Osteoblast (primary cell): ENCODE data around the gene ABCF3. TPM values are rescaled to one million over a fixed set of nuclear protein-coding genes. Genes with fewer than 3 reads are reported as not detected.

ENCODE experiments used
- DNase-seq: peaks from one replicate; pipeline ENCODE4 v3.0.0; 2011; ENCODE audit warnings: low spot score, mixed read lengths; ENCODE audit not compliant: insufficient read length; ENCODE audit errors: missing footprints
- H2AFZ ChIP-seq: 2 replicates; pipeline ENCODE4 v1.6.0; 2011; ENCODE audit warnings: mild to moderate bottlenecking, low read length
- H3K27ac ChIP-seq: 2 replicates; pipeline ENCODE4 v1.5.1; 2011; ENCODE audit warnings: mild to moderate bottlenecking, low read depth, low read length, moderate library complexity
- H3K27me3 ChIP-seq: 2 replicates; pipeline ENCODE4 v1.6.0; 2012; ENCODE audit warnings: mild to moderate bottlenecking, control low read depth, inconsistent platforms, low read length, moderate library complexity; ENCODE audit not compliant: insufficient read depth
- H3K36me3 ChIP-seq: 2 replicates; pipeline ENCODE4 v1.5.1; 2011; ENCODE audit warnings: mild to moderate bottlenecking, low read length, control low read depth, moderate library complexity; ENCODE audit not compliant: insufficient read depth
- H3K4me1 ChIP-seq: 2 replicates; pipeline ENCODE4 v1.5.1; 2011; ENCODE audit warnings: mild to moderate bottlenecking, low read length, control low read depth, moderate library complexity; ENCODE audit not compliant: insufficient read depth
- H3K4me2 ChIP-seq: 2 replicates; pipeline ENCODE4 v1.6.0; 2011; ENCODE audit warnings: mild to moderate bottlenecking, low read length; ENCODE audit not compliant: insufficient read depth
- H3K4me3 ChIP-seq: fragments of 200-600 bp; sonication (generic); 3 replicates; pipeline ENCODE4 v1.5.1; 2012; ENCODE audit warnings: mild to moderate bottlenecking, low read length, inconsistent platforms; ENCODE audit not compliant: insufficient read depth
- H3K79me2 ChIP-seq: 2 replicates; pipeline ENCODE4 v1.6.0; 2012; ENCODE audit warnings: mild to moderate bottlenecking, low read length, control low read depth, inconsistent platforms; ENCODE audit not compliant: insufficient read depth
- H3K9me3 ChIP-seq: 2 replicates; pipeline ENCODE4 v1.5.1; 2011; ENCODE audit warnings: low read depth, low read length, control low read depth
- H4K20me1 ChIP-seq: 2 replicates; pipeline ENCODE4 v1.6.0; 2012; ENCODE audit warnings: mild to moderate bottlenecking, low read length, control low read depth; ENCODE audit not compliant: insufficient read depth
- total RNA-seq: library from RNA; depleted of rRNA; stranded (reverse); fragments of >200 nt; gene quantifications from 2 replicates; pipeline ENCODE4 v1.2.3, GENCODE V29; 2012
- TF ChIP-seq, protein P1 (sequence below): IDR thresholded peaks from 2 replicates; pipeline ENCODE4 v1.5.1; 2011; ENCODE audit warnings: mild to moderate bottlenecking, low read depth, low read length, moderate library complexity; ENCODE audit errors: extremely low read depth

ABCF3 gene
- total RNA-seq, 1 donor: 46.7 TPM

GRCh38 chr3:184168363-184169120 is 17.5 kb upstream of the ABCF3 start:
- Histone ChIP-seq H3K27me3 (no peaks in the 10 kb centered on the region), H4K20me1 (peaks cover 39% of the 10 kb centered on the region), H3K4me3 (no peak overlapping the region), H3K4me1 (peaks cover 51% of the 10 kb centered on the region), H3K27ac (peak overlapping the region; percentile 98), H3K79me2 (peaks cover 52% of the 10 kb centered on the region), H3K36me3 (peaks cover 73% of the 10 kb centered on the region), H2AFZ (no peak overlapping the region), H3K4me2 (peak overlapping the region; percentile 59), H3K9me3 (no peaks in the 10 kb centered on the region)
- DNase-seq: peak; percentile 100
- TF ChIP-seq, protein P1, sequence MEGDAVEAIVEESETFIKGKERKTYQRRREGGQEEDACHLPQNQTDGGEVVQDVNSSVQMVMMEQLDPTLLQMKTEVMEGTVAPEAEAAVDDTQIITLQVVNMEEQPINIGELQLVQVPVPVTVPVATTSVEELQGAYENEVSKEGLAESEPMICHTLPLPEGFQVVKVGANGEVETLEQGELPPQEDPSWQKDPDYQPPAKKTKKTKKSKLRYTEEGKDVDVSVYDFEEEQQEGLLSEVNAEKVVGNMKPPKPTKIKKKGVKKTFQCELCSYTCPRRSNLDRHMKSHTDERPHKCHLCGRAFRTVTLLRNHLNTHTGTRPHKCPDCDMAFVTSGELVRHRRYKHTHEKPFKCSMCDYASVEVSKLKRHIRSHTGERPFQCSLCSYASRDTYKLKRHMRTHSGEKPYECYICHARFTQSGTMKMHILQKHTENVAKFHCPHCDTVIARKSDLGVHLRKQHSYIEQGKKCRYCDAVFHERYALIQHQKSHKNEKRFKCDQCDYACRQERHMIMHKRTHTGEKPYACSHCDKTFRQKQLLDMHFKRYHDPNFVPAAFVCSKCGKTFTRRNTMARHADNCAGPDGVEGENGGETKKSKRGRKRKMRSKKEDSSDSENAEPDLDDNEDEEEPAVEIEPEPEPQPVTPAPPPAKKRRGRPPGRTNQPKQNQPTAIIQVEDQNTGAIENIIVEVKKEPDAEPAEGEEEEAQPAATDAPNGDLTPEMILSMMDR: no peak

- peaks cover 48% of the 10 kb centered on the region for H3K79me2 ChIP-seq
- H3K9me3 ChIP-seq: no peaks in the 10 kb centered on the region
- H3K4me3 ChIP-seq: no peak overlapping the region
- peaks cover 56% of the 10 kb centered on the region for H3K36me3 ChIP-seq
- TF ChIP-seq, protein P1: no peak
- H3K4me1 ChIP-seq: peaks cover 60% of the 10 kb centered on the region
- H3K27me3 ChIP-seq: no peaks in the 10 kb centered on the region
- H3K4me2 ChIP-seq: no peak overlapping the region
- no peak for DNase-seq
- peak overlapping the region; percentile 98 for H3K27ac ChIP-seq
- H2AFZ ChIP-seq: no peak overlapping the region
- peaks cover 24% of the 10 kb centered on the region for H4K20me1 ChIP-seq
Measured at GRCh38 chr3:184169896-184170875, 15.8 kb upstream of the ABCF3 start.

GRCh38 chr3:184171562-184171961 is 14.4 kb upstream of the ABCF3 start:
- no peaks in the 10 kb centered on the region for H3K27me3 ChIP-seq
- peak overlapping the region; percentile 46 for H3K4me2 ChIP-seq
- peak overlapping the region; percentile 2 for H3K4me3 ChIP-seq
- H3K27ac ChIP-seq: peak overlapping the region; percentile 80
- no peak overlapping the region for H2AFZ ChIP-seq
- H4K20me1 ChIP-seq: peaks cover 26% of the 10 kb centered on the region
- no peaks in the 10 kb centered on the region for H3K9me3 ChIP-seq
- peaks cover 46% of the 10 kb centered on the region for H3K79me2 ChIP-seq
- H3K4me1 ChIP-seq: peaks cover 68% of the 10 kb centered on the region
- peaks cover 43% of the 10 kb centered on the region for H3K36me3 ChIP-seq
- DNase-seq: peak; percentile 99
- TF ChIP-seq, protein P1: no peak
